ENCODE data around the gene MDN1.

MDN1 gene

DNA sequence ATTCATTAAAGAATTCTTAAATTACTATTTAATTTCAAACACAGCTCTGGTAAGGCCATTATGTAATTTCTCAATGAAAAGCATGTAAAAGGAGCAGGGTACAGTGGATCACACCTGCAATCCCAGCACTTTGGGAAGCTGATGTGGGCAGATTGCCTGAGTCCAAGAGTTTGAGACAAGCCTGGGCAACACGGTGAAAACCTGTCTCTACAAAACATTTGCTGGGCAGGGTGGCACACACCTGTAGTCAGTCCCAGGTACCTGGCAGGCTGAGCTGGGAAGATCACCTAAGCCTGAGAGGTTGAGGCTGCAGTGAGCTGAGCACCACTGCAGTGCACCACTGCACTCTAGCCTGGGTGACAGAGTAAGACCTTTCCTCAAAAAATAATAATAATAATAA, 37.4 kb downstream of the MDN1 start:
- TF ChIP-seq LEF1 (IDR thresholded peaks at IDR 0.05; ENCODE audit: borderline replicate concordance) (no peak), SP1 (IDR thresholded peaks at IDR 0.05) (no peak), ELF4 (IDR thresholded peaks at IDR 0.05) (no peak), FOXM1 (IDR thresholded peaks at IDR 0.05; ENCODE audit: borderline replicate concordance) (no peak), NFRKB (IDR thresholded peaks at IDR 0.05) (no peak), SUZ12 (IDR thresholded peaks at IDR 0.05) (no peak), ARNT (IDR thresholded peaks at IDR 0.05) (no peak), ZNF384 (IDR thresholded peaks at IDR 0.05) (no peak), HDGF (IDR thresholded peaks at IDR 0.05; ENCODE audit: borderline replicate concordance) (no peak), FOXK2 (IDR thresholded peaks at IDR 0.05) (no peak), FOXA1 (IDR thresholded peaks at IDR 0.05) (no peak), CTBP1 (IDR thresholded peaks at IDR 0.05; ENCODE audit: borderline replicate concordance) (no peak), BHLHE40 (IDR thresholded peaks at IDR 0.05; ENCODE audit: borderline replicate concordance) (no peak), L3MBTL2 (conservative IDR thresholded peaks at IDR 0.05) (no peak)
- TF ChIP-seq, protein P1, sequence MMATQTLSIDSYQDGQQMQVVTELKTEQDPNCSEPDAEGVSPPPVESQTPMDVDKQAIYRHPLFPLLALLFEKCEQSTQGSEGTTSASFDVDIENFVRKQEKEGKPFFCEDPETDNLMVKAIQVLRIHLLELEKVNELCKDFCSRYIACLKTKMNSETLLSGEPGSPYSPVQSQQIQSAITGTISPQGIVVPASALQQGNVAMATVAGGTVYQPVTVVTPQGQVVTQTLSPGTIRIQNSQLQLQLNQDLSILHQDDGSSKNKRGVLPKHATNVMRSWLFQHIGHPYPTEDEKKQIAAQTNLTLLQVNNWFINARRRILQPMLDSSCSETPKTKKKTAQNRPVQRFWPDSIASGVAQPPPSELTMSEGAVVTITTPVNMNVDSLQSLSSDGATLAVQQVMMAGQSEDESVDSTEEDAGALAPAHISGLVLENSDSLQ (IDR thresholded peaks at IDR 0.05), result no peak
- POLR2A ChIA-PET, result interaction anchor here (0.9 kb wide), 1 partner anchor 47 kb away, joined by 3 read pairs; no protein-coding TSS in a partner anchor
- DNase-seq (ENCODE audit: extremely low spot score), result no peak
- CTCF ChIA-PET, result no interaction called here

DNA sequence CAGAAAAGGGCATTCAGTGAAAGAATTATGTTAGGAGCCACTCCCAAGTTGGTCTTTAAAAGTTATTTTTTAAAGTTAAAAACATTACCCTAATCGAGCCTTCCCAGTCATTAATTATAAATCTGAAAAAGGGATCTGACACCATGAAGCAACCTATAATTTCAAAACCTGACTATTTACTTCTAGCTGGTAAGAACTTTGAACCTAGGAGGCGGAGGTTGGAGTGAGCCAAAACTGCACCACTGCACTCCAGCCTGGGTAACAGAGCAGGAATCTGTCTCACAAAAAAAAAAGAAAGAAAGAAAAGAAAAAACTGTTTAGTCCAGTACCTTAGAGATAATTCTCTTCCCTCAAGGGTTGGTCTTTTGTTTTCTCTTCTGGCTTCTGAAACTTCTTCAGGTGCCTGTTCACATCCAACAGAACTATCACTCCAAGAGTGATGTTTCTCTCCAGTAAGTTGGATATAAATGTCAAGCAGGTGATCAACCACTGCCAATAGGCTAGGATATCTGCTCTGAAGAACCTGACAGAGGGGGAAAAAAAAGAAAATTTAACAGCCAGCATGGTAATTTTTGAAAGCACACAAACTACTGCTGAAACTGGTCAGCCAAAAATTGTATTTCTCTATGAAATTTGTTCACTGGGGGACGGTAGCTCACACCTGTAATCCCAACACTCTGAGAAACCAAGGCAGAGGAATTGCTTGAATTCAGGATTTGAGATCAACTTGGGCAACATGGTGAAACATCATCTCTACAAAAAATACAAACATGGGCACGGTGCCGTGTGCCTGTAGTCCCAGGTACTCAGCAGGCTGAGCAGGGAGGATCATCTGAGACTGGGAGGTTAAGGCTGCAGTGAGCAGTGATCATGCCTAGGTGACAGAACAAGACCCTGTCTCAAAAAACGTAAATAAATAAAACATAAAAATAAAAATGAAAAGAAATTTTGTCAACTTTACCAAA, 38.2 kb downstream of the MDN1 start:
- CTCF ChIA-PET, result no interaction called here
- no peak for DNase-seq (ENCODE audit: extremely low spot score)
- POLR2A ChIA-PET, result no interaction called here
- no peak for TF ChIP-seq SP1 (IDR thresholded peaks at IDR 0.05)
- no peak for TF ChIP-seq FOXM1 (IDR thresholded peaks at IDR 0.05; ENCODE audit: borderline replicate concordance)
- TF ChIP-seq ZNF384 (IDR thresholded peaks at IDR 0.05), result no peak
- no peak for TF ChIP-seq FOXK2 (IDR thresholded peaks at IDR 0.05)
- no peak for TF ChIP-seq SUZ12 (IDR thresholded peaks at IDR 0.05)
- TF ChIP-seq ARNT (IDR thresholded peaks at IDR 0.05), result no peak
- no peak for TF ChIP-seq TARDBP (IDR thresholded peaks at IDR 0.05)
- TF ChIP-seq LEF1 (IDR thresholded peaks at IDR 0.05; ENCODE audit: borderline replicate concordance), result no peak
- no peak for TF ChIP-seq CTBP1 (IDR thresholded peaks at IDR 0.05; ENCODE audit: borderline replicate concordance)
- no peak for TF ChIP-seq BHLHE40 (IDR thresholded peaks at IDR 0.05; ENCODE audit: borderline replicate concordance)
- no peak for TF ChIP-seq FOXA1 (IDR thresholded peaks at IDR 0.05)
- TF ChIP-seq L3MBTL2 (conservative IDR thresholded peaks at IDR 0.05), result no peak
- no peak for TF ChIP-seq HDGF (IDR thresholded peaks at IDR 0.05; ENCODE audit: borderline replicate concordance)
- TF ChIP-seq, protein P1 (IDR thresholded peaks at IDR 0.05), result no peak
- no peak for TF ChIP-seq NFRKB (IDR thresholded peaks at IDR 0.05)
- no peak for TF ChIP-seq ELF4 (IDR thresholded peaks at IDR 0.05)

DNA sequence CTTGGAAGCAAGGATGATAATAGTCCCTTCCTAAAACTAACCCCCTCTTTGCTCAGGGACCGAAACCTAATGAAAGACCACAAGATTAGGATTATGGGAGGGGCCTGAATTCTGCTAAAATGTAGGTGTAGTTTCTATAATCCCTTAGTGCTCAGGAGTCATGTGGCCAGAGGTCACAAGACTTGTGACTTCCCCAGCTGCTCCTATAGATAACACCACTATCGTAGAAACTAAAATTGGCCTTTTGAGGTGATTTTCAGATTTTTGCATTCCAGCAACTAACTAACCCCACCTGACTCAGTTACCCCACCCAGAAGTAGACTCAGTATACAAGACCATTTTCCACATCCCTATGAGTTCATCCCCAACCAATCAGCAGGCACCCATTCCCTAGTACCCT, 42.1 kb downstream of the MDN1 start:
- no peak for TF ChIP-seq BHLHE40 (IDR thresholded peaks at IDR 0.05; ENCODE audit: borderline replicate concordance)
- no peak for DNase-seq (ENCODE audit: extremely low spot score)
- CTCF ChIA-PET, result no interaction called here
- POLR2A ChIA-PET, result no interaction called here

DNA sequence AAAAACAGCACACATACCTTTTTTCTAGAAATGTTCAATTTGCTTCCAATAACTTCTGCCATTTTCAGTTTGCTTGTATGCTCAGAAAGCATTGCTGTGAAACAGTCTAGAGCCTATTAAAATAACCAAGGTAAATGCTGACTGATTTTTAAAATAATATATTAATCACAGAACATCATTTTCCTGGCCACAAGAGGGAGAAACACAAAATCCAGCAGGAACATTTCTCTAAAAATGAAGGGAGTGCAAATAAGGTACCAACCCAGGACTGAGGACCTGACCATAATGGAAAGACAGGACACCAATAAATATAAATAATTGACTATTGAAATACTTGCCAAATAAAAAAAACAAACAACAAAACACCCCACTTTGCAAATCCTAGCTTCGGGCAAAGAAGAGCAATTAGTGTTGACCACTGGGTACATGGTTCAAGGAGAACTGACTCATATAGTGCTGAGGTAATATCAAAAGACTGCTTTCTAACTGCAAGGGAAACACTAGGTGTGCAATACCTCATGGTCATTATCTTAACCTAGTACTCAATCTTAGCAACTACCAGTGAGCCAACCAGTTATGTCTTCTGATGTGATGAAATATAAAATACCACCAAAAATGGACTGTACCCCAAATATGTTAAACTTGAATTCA, 42.9 kb downstream of the MDN1 start:
- POLR2A ChIA-PET, result no interaction called here

DNA sequence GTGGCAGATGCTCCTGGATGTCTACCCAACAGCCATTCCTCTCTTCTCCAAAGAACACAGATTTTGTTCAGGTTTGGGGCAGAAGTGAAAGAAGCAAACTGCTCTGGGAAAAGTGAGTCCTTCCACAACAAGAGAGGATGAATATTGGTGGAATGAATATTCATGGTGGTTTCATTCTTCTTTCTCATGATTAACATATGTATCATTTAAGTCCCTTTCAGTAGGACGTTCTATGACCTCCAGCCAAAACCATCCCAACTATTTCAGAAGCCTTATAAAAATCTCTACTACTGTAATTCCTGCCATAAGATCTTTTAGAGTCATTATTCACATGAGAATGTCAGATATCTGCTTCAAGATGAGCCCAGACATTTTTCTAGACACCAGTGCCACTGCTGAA, 44.4 kb downstream of the MDN1 start:
- CTCF ChIA-PET, result no interaction called here
- DNase-seq (ENCODE audit: extremely low spot score), result no peak
- POLR2A ChIA-PET, result no interaction called here
- TF ChIP-seq SP1 (IDR thresholded peaks at IDR 0.05) (no peak), ELF4 (IDR thresholded peaks at IDR 0.05) (no peak), NFRKB (IDR thresholded peaks at IDR 0.05) (no peak), ZNF384 (IDR thresholded peaks at IDR 0.05) (no peak), TARDBP (IDR thresholded peaks at IDR 0.05) (no peak), SUZ12 (IDR thresholded peaks at IDR 0.05) (no peak), FOXA1 (IDR thresholded peaks at IDR 0.05) (no peak), L3MBTL2 (conservative IDR thresholded peaks at IDR 0.05) (no peak), LEF1 (IDR thresholded peaks at IDR 0.05; ENCODE audit: borderline replicate concordance) (no peak), ARNT (IDR thresholded peaks at IDR 0.05) (no peak), FOXK2 (IDR thresholded peaks at IDR 0.05) (no peak), FOXM1 (IDR thresholded peaks at IDR 0.05; ENCODE audit: borderline replicate concordance) (no peak), BHLHE40 (IDR thresholded peaks at IDR 0.05; ENCODE audit: borderline replicate concordance) (no peak), HDGF (IDR thresholded peaks at IDR 0.05; ENCODE audit: borderline replicate concordance) (no peak), CTBP1 (IDR thresholded peaks at IDR 0.05; ENCODE audit: borderline replicate concordance) (no peak)
- TF ChIP-seq, protein P1 (IDR thresholded peaks at IDR 0.05), result no peak

More for the DNA sequence above, 42.9 kb downstream of the MDN1 start:
- no peak for DNase-seq (ENCODE audit: extremely low spot score)
- CTCF ChIA-PET, result no interaction called here
- no peak for TF ChIP-seq FOXA1 (IDR thresholded peaks at IDR 0.05)
- no peak for TF ChIP-seq FOXM1 (IDR thresholded peaks at IDR 0.05; ENCODE audit: borderline replicate concordance)
- TF ChIP-seq BHLHE40 (IDR thresholded peaks at IDR 0.05; ENCODE audit: borderline replicate concordance), result no peak
- TF ChIP-seq, protein P1 (IDR thresholded peaks at IDR 0.05), result no peak
- no peak for TF ChIP-seq LEF1 (IDR thresholded peaks at IDR 0.05; ENCODE audit: borderline replicate concordance)
- no peak for TF ChIP-seq ARNT (IDR thresholded peaks at IDR 0.05)
- TF ChIP-seq CTBP1 (IDR thresholded peaks at IDR 0.05; ENCODE audit: borderline replicate concordance), result no peak
- no peak for TF ChIP-seq ELF4 (IDR thresholded peaks at IDR 0.05)
- no peak for TF ChIP-seq SUZ12 (IDR thresholded peaks at IDR 0.05)
- TF ChIP-seq TARDBP (IDR thresholded peaks at IDR 0.05), result no peak
- no peak for TF ChIP-seq SP1 (IDR thresholded peaks at IDR 0.05)
- TF ChIP-seq NFRKB (IDR thresholded peaks at IDR 0.05), result no peak
- TF ChIP-seq ZNF384 (IDR thresholded peaks at IDR 0.05), result no peak
- TF ChIP-seq FOXK2 (IDR thresholded peaks at IDR 0.05), result no peak

Data from HEK293T (cell line).